Measurements from ENCODE around the gene TAS1R3.

Gene TAS1R3

DNA sequence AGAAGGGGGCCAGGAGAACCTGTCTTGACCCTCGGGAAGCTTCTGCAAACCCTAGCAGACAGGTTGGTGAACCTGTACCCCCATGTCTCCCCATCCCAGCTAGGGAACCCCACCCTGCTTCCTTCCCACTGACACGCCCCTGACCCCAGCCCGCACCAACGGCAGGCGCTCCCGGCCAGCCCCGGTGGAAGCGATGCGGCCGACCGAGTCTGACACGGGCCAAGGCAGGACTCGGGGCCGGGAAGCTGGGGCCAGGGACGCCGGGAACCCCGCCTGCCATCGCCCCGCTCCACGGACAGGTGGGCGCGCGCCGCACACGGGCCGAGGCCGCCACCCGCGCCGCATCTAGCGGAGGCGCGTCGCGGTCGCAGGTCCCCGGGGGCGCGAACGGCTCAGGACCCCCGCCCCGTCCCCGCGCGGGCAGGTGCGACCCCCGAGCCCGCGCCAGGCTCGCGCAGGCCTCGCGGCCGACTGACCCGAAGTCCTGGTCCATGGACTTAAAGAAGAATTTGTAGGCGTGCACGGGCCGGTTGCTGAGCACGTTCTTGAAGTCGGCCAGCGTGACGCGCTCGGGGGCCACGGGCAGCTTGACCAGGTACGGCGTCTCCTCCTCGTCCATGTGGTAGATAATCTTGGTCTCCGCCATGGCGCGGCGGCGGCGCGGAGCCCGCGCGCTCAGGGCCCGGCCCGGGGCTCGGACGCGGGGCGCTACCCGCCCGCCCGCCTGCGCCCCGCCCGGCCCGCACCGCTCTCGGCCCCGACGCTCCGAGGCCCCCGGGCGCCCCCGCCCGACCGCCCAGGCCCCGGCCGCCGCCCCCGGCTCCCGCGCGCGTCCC lies 17.6 kb downstream of the TAS1R3 start:
- Histone ChIP-seq H3K4me1 (0 out of 2 replicates have a peak, but pooled peaks cover 2% of the 10 kb centered on the region), H3K9me3 (no peaks in the 10 kb centered on the region), H3K36me3 (replicated peaks) (no peaks in the 10 kb centered on the region; the same call in 1 of the 2 replicates), H3K27me3 (ENCODE audit: low read depth) (peaks cover 5% of the 10 kb centered on the region), H3K4me3 (peak overlapping the region; percentile 57)
- DNase-seq (ENCODE audit: low spot score in 2 of 2) = no peak
- in situ Hi-C loops (cut with MboI; ENCODE audit: low sequenced_read_pairs) = no loop called here

DNA sequence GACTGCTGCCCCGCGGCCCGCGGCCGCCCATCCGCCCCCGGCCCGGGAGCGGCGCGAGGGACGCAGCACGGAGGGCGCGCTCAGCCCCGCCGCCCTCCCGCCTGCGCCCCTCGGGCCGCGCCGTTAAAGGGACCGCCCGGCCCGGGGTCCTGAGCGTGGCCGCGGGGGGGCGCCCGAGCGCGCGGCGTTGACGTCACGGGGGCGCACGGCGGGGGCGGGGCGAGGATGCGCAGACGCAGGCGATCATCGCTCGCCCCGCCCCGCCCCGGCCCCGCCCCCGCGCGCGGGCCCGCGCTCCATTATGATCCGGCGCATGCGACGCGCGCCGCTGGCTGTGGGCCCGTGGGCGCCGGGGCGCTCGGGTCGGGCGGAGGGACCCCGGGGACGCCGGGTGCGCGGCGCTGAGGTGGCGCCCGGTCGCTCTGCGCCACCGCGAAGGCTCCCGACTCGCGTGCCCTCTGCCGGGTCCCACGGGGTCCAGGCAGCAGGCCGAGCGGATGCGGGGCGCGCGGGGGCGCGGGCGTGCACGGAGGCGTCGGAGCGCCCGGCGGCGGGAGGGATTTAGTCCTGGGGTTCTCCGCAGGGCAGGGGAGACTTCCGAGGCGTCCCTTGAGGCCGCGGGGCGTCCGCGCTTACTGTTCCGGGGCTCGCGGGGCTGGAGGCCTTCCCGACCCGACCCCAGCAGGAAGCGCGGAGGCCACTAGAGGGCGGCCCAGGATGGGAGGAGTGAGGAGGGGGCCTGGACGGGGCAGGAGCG lies 18.4 kb downstream of the TAS1R3 start, which contains the start of gene DVL1:
Gene DVL1 (minus strand): TSS at position 163 of the 757 bp plus-strand sequence. CDS start 353 bp downstream, outside the sequence.
- H3K4me3 ChIP-seq = peak within 1 kb of the TSS; percentile 57
- no peaks in the 10 kb centered on the region; the same call in 1 of the 2 replicates for H3K36me3 ChIP-seq (replicated peaks)
- H3K4me1 ChIP-seq = peaks cover 7% of the 10 kb centered on the region
- in situ Hi-C loops (cut with MboI; ENCODE audit: low sequenced_read_pairs) = no loop called here
- DNase-seq (ENCODE audit: low spot score in 2 of 2) = peak; percentile 49 to 80
- H3K27me3 ChIP-seq (ENCODE audit: low read depth) = peaks cover 13% of the 10 kb centered on the region
- no peaks in the 10 kb centered on the region for H3K9me3 ChIP-seq

DNA sequence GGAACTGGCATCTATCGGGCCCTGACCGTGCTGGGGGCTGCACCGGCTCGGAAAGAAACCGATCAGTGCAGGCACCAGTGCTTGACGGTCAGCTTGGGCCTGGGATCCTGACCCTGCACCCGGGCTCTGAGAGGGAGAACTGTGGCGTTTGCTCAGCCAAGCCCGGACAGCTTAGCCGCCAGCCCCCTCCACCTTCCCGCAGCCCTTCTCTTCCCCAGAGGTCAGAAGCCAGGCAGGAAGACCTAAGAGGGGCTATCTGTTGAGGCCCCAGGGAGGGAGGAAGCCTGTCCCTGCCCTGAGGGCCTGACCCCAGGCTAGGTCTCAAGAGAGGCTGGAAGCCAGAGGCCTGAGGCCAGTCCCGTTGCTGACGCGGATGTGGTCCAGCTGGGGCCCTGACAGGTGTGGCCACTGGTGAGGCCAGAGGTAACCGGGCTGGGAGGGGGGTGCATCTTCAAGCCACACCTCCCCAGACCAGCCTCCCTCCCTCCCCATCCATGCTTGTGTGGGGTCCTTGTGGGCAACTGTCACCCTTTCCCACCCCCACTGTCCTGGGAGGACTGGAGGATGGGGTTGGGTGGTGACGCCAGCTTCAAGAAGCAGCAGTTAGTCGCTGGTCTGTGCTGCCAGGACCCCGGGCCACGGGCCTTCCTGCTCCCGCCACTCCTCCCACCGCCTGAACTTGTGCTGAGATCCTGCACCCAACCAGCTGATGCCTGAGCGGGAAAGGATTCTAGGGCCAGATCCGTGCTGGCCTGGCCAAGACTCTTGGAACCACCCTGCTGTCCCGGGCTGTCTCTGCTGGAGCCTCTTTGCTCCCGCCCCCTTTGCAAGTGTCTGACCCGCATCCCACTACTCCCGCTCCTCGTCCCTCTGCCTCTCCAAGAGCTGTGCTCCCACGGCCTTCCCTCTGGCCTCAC lies 20.7 kb downstream of the TAS1R3 start:
- Histone ChIP-seq H3K9me3 (no peaks in the 10 kb centered on the region), H3K36me3 (replicated peaks) (no peaks in the 10 kb centered on the region; the same call in 1 of the 2 replicates), H3K4me3 (no peak overlapping the region), H3K4me1 (peaks cover 8% of the 10 kb centered on the region), H3K27me3 (ENCODE audit: low read depth) (peaks cover 17% of the 10 kb centered on the region)
- no peak for DNase-seq (ENCODE audit: low spot score in 2 of 2)
- in situ Hi-C loops (cut with MboI; ENCODE audit: low sequenced_read_pairs) = no loop called here

DNA sequence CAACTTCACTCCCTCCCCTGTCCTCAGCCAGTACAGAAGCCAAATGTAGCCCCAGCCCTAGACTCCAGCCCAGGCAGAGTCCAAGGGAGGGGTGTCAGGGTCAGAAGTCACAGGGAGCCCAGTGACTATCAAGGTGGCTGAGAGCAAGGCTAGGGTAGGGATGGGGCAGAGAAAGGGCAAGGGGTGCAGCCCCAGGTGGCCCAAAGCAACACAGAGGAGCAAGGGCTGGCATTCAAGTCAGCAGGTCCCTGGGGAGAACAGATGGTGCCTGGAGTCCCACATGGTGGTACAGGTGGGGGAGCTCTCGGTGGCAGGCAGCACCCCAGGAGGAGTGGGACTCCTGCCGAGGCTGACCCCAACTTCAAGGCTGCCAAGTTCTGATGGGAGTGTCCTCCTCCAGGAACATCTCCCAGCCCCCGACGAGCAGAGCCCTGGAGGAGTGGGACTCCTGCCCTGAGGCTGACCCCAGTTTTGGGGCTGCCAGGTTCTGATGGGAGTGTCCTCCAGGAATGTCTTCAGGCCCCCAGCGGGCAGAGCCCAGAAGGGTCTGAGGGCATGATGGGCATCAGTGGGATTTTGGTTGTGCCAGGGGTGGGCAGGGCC lies 21.8 kb downstream of the TAS1R3 start:
- DNase-seq (ENCODE audit: low spot score in 2 of 2) = no peak
- H3K4me1 ChIP-seq = peaks cover 8% of the 10 kb centered on the region
- in situ Hi-C loops (cut with MboI; ENCODE audit: low sequenced_read_pairs) = no loop called here
- no peaks in the 10 kb centered on the region for H3K9me3 ChIP-seq
- peaks cover 17% of the 10 kb centered on the region for H3K27me3 ChIP-seq (ENCODE audit: low read depth)
- H3K4me3 ChIP-seq = no peak overlapping the region
- H3K36me3 ChIP-seq (replicated peaks) = no peaks in the 10 kb centered on the region

DNA sequence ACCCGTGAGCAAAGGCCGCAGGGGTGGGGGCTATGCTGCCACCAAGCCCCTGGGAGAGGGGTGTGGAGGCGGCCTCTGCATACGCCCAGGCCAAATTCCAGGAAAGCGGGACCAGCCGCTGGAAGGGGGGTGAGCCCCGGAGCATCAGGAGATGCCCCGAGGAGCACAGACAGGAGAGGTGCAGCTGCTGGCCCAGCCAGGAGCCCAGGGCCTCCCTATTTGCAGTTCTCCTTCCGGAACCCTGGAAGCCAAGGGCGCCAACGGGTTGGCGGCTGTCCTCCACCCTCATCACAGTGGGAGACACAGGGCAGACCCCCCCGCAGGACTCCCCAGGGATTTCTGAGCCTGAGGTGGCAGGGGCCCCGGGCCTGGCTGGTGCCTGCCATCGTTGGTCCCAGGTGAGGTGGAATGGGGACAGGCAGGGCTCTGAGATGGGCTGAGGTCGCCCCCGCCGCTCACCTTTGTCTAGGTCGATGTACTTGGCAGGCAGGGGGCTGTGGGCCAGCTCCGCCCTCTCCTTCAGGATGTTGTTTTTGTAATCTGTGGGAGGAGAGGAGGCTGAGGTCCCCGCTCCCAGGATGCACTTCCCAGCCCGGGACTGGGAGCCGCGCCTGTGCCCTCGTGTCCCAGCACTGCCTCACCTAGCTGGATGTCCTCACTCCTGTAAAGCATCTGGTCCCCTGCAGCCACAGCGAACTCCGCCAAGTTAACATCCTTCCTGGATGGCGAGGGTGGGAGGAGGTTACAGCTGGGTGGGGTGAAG lies 22.5 kb downstream of the TAS1R3 start:
- Histone ChIP-seq H3K4me3 (peak overlapping the region; percentile 18), H3K27me3 (ENCODE audit: low read depth) (peaks cover 17% of the 10 kb centered on the region), H3K36me3 (replicated peaks) (no peaks in the 10 kb centered on the region), H3K4me1 (peaks cover 8% of the 10 kb centered on the region), H3K9me3 (no peaks in the 10 kb centered on the region)
- DNase-seq (ENCODE audit: low spot score in 2 of 2) = peak; percentile 28 to 70
- in situ Hi-C loops (cut with MboI; ENCODE audit: low sequenced_read_pairs) = no loop called here

DNA sequence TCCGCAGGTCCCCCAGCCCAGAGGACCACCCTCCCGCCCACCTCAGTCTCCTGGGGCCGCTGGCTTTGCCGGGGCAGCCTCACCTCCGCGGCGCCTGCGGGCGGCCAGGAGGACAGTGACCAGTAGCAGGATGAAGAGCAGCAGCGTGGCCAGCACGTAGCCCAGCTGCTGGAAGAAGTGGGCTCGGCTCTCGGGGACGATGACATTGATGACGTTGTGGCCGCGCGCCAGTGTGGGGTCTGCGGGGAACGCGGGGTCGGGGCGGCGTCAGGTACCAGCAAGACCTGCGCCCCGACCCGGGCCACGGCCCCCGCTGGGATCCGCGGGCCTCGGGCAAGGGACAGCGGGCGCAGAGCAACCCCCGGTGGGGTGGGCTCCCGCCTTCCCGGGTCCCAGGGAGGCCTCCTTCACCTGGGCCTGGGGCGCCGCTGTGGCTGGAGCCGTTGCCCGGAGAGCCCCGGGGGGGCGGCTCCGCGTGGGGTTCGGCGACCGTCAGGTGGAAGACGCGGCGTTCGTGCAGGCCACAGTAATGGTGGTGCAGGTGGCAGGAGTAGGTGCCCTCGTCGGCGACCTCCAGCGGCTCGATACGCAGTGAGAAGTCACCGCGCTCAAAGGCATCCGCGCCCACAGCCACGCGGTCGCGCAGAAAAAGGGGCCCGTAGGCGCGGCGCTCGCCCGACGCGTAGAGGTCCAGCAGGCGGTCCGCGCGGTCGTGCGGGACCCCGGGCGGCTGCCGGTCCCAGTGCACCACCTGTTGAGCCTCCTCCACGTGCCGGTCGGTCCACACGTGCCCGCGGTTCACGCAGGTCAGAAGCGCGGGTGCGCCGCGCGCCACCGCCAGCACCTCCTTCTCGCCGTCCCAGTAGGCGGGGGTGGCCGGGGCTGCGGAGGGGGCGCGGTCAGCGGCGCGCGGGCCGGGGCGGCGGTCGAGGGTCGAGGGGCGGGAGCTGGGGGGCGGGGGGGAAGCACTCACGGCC lies 23.5 kb downstream of the TAS1R3 start:
- Histone ChIP-seq H3K9me3 (no peaks in the 10 kb centered on the region), H3K27me3 (ENCODE audit: low read depth) (peaks cover 17% of the 10 kb centered on the region), H3K4me1 (peaks cover 8% of the 10 kb centered on the region), H3K36me3 (replicated peaks) (no peaks in the 10 kb centered on the region), H3K4me3 (peak overlapping the region; percentile 18)
- DNase-seq (ENCODE audit: low spot score in 2 of 2) = no peak
- in situ Hi-C loops (cut with MboI; ENCODE audit: low sequenced_read_pairs) = no loop called here

DNA sequence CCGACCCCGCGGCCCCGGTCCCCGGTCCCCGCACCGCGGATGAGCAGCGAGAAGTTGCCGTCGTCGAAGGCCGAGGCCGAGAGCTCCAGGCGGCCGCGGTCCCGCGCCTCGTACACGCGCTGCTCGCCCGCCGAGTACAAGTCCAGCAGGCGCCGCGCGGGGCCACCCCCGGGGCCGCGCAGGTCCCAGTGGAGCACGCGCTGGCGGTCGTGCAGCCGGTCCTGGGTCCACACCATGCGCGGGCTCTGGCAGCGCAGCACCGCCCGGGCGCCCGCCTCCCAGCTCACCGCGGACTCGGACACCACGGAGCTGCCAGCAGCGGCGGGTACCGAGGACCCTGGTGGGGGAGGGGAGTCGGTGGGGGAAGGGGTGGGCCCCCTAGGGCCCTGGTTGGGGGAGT lies 24.3 kb downstream of the TAS1R3 start:
- Histone ChIP-seq H3K27me3 (ENCODE audit: low read depth) (peaks cover 17% of the 10 kb centered on the region), H3K4me3 (peak overlapping the region; percentile 8; the same call in 1 of the 2 replicates), H3K36me3 (replicated peaks) (no peaks in the 10 kb centered on the region), H3K9me3 (no peaks in the 10 kb centered on the region), H3K4me1 (peaks cover 8% of the 10 kb centered on the region)
- in situ Hi-C loops (cut with MboI; ENCODE audit: low sequenced_read_pairs) = no loop called here
- DNase-seq (ENCODE audit: low spot score in 2 of 2) = peak in 1 of 2 experiments; percentile 68

DNA sequence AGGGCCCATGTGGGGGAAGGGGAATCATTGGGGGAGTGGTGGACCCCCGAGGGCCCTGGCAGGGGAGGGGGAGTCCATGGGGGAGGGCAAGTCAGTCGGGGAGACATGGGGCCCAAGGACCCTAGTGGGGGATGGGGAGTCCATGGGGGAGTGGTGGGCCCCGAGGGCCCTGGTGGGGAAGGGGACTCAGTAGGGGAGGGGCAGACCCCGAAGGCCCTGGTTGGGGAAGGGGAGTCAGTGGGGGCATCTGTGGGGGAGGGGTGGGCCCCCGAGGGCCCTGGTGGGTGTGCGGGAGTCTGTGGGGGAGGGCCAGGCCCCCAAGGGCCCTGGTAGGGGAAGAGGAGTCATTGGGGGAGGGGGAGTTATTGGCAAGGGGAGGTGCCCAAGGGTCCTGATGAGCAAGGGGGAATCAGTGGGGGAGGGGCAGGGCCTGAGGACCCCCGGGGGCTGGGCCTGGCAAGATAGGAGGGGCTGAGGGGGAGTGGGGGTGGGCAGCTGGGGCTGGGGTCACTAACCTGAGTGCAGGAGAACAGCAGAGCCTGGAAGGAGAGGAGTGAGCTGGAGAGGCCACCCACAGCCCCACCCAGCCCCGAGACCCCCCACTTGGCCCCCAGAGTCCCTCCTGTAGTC lies 25.2 kb downstream of the TAS1R3 start:
- no peak for DNase-seq (ENCODE audit: low spot score in 2 of 2)
- H3K27me3 ChIP-seq (ENCODE audit: low read depth) = peaks cover 17% of the 10 kb centered on the region
- in situ Hi-C loops (cut with MboI; ENCODE audit: low sequenced_read_pairs) = no loop called here
- H3K4me1 ChIP-seq = peaks cover 8% of the 10 kb centered on the region
- no peak overlapping the region for H3K4me3 ChIP-seq
- no peaks in the 10 kb centered on the region for H3K9me3 ChIP-seq
- no peaks in the 10 kb centered on the region for H3K36me3 ChIP-seq (replicated peaks)

DNA sequence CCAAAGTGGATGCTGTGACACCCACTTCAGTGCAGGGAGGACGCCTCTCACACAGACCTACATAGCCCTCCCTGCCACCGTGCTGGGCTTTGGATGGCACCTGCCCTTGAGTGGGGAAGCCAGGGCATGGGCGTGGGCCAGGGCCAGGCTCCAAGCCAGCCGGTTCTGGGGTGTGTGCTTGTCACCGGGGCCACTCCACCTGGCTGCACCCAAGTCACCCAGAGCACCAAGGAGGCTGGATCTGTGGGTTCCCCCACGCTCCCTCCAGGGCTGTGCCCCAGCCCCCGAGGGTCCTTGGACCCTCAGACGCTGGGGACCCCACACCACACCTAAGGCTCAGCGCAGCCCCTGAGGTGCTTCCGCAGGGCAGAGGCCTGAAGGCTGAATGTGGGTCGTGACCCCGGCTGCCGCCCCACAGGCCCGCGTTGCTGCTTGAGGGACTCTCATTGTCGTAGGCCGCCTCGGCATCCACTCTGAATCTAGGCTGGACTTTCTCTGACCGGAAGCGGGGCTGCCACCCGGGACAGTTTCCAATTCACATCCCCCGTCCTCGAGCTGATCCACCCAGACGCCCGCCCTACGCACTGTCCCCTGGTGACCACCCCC lies 25.8 kb downstream of the TAS1R3 start:
- no peak for DNase-seq (ENCODE audit: low spot score in 2 of 2)
- H3K4me3 ChIP-seq = no peak overlapping the region
- no peaks in the 10 kb centered on the region for H3K9me3 ChIP-seq
- in situ Hi-C loops (cut with MboI; ENCODE audit: low sequenced_read_pairs) = no loop called here
- no peaks in the 10 kb centered on the region for H3K36me3 ChIP-seq (replicated peaks)
- H3K27me3 ChIP-seq (ENCODE audit: low read depth) = peaks cover 17% of the 10 kb centered on the region
- H3K4me1 ChIP-seq = peaks cover 8% of the 10 kb centered on the region

DNA sequence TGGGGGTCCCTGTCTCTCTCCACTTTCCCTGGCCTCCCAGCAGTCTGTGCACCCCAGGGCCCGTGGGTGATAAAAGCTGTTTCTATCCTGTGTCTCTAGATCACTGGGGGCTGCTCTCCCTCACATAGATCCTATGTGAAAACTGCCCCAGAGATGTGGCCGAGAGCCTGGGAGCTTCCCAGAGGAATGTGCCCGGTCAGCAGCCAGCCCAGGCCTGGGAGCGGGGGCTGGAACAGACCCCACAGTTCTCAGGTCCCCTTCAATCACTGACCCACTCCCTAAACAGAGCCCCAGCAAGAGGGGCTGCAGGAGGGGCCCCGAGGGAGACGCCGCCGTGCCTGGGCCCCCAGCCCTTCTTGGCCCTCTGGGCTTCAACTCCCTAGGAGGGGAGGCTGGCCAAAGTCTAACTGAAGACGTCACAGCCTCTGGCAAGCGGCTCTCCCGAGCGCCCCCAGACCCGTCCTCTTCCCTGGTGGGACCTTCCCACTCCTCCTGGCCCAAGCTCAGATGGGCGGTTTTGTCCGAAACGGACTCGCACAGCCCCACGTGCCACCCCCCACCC lies 26.9 kb downstream of the TAS1R3 start:
- in situ Hi-C loops (cut with MboI; ENCODE audit: low sequenced_read_pairs) = no loop called here
- H3K4me3 ChIP-seq = no peak overlapping the region
- no peaks in the 10 kb centered on the region for H3K9me3 ChIP-seq
- no peaks in the 10 kb centered on the region for H3K36me3 ChIP-seq (replicated peaks)
- peaks cover 17% of the 10 kb centered on the region for H3K27me3 ChIP-seq (ENCODE audit: low read depth)
- no peak for DNase-seq (ENCODE audit: low spot score in 2 of 2)
- H3K4me1 ChIP-seq = peaks cover 8% of the 10 kb centered on the region

All from HAP-1 (cell line).